K562 (cell line): ENCODE results near the gene MRPL58. TPM values are rescaled to one million over a fixed set of nuclear protein-coding genes. Genes with fewer than 3 reads are reported as not detected.

ENCODE experiments used
- ARID3A ChIP-seq: IDR thresholded peaks from 2 replicates; pipeline ENCODE4 v1.6.1; 2012; ENCODE audit warnings: low read depth, low read length, improper control_type of control experiment, borderline replicate concordance
- ATF2 ChIP-seq: sonication (generic); formaldehyde crosslinking; IDR thresholded peaks from 2 replicates; pipeline ENCODE4 v1.8.1; 2022; ENCODE audit warnings: missing genetic modification reagents
- FOS ChIP-seq: IDR thresholded peaks from 3 replicates; pipeline ENCODE4 v1.6.1; 2011; ENCODE audit not compliant: insufficient read length; ENCODE audit errors: extremely low read depth
- HDAC8 ChIP-seq: fragments of 450-650 bp; IDR thresholded peaks from 2 replicates; pipeline ENCODE4 v1.6.1; 2016; ENCODE audit warnings: mild to moderate bottlenecking, missing genetic modification characterization, moderate library complexity, missing compliant biosample characterization
- HMGXB4 ChIP-seq: sonication (generic); formaldehyde crosslinking; IDR thresholded peaks from 2 replicates; pipeline ENCODE4 v1.8.1; 2023; ENCODE audit warnings: mild to moderate bottlenecking, missing genetic modification reagents
- IRF2 ChIP-seq: sonication (generic); formaldehyde crosslinking; IDR thresholded peaks from 2 replicates; pipeline ENCODE4 v1.8.1; 2022; ENCODE audit warnings: mild to moderate bottlenecking, missing genetic modification reagents
- POLR3A ChIP-seq: IDR thresholded peaks from 2 replicates; pipeline ENCODE4 v1.6.1; 2011; ENCODE audit warnings: borderline replicate concordance, mild to moderate bottlenecking, moderate library complexity; ENCODE audit not compliant: insufficient read length, insufficient read depth; ENCODE audit errors: extremely low read depth
- POLR3G ChIP-seq: IDR thresholded peaks from 2 replicates; pipeline ENCODE4 v1.6.1; 2011; ENCODE audit not compliant: insufficient read length, insufficient replicate concordance; ENCODE audit errors: extremely low read depth
- SIX5 ChIP-seq, 2 experiments: IDR thresholded peaks; 2 replicates each; pipeline ENCODE4 v1.6.1; 2011; ENCODE audit warnings: low read length in 2 of 2, borderline replicate concordance in 1 of 2, low read depth in 1 of 2, mild to moderate bottlenecking in 1 of 2, moderate library complexity in 1 of 2; ENCODE audit not compliant: insufficient read depth in 1 of 2
- TSHZ1 ChIP-seq: fragments of 250-450 bp; sonication (Bioruptor Pico); IDR thresholded peaks from 2 replicates; pipeline ENCODE4 v1.4.0; 2020; ENCODE audit warnings: mild to moderate bottlenecking, moderate library complexity
- ZBTB5 ChIP-seq: fragments of 450-650 bp; IDR thresholded peaks from 2 replicates; pipeline ENCODE4 v1.6.1; 2017; ENCODE audit warnings: antibody characterized with exemption
- ZNF449 ChIP-seq: fragments of 250-450 bp; sonication (Bioruptor Pico); IDR thresholded peaks from 2 replicates; pipeline ENCODE4 v1.8.0; 2022; ENCODE audit warnings: moderate library complexity, mild to moderate bottlenecking, inconsistent platforms
- polyA plus RNA-seq, 8 experiments: library from polyadenylated mRNA; depleted of rRNA in 4 of 8; stranded (reverse) in 5 of 8; unstranded in 3 of 8; fragments of >200 nt; fragmentation: Nextera tagmentation in 2 of 8; fragmentation: Illumina TruSeq in 1 of 8; extraction: Ambion mirVana in 2 of 8; extraction: Trizol in 1 of 8; gene quantifications; 2 replicates each; pipeline versions ENCODE4 v1.2.1 to v1.2.3, GENCODE V29; 2011 to 2014; ENCODE audit warnings: inconsistent platforms in 1 of 8, missing spikeins in 1 of 8
- total RNA-seq, 7 experiments: library from RNA; depleted of rRNA in 6 of 7; stranded (reverse); fragments of >200 nt in 6 of 7; fragmentation: Illumina TruSeq in 2 of 7; extraction: Trizol in 2 of 7; gene quantifications; 2 replicates each; pipeline versions ENCODE4 v1.2.1 to v1.2.3, GENCODE V29; 2011 to 2021; ENCODE audit warnings: low replicate concordance in 1 of 7

The MRPL58 gene
- total and polyA plus RNA-seq, 9 of the 15 experiments (the other 6 are each of a cell fraction or from before 2014, with no cell fraction given), result 30.8 to 107 (median 72.4) TPM

GRCh38 chr17:74987909-74988711 lies 24.4 kb upstream of the MRPL58 start (continued):
- TF ChIP-seq ARID3A (no peak), HDAC8 (tag) (peak; percentile 31; the same call in 1 of the 2 replicates), SIX5 (IDR thresholded peaks at IDR 0.05; ENCODE audit: borderline replicate concordance in 1 of 2, insufficient read depth in 1 of 2, low read depth in 1 of 2, low read length in 2 of 2) (no peak), POLR3G (no peak), TSHZ1 (CRISPR knock-in tag) (no peak), ZNF449 (CRISPR knock-in tag) (no peak), HMGXB4 (CRISPR knock-in tag) (peak; percentile 10; the same call in 1 of the 2 replicates), ZBTB5 (no peak), IRF2 (CRISPR knock-in tag) (no peak), POLR3A (no peak), ATF2 (CRISPR knock-in tag) (no peak), FOS (no peak)
